Omental fat pad (tissue), 4 donors: ENCODE data around the gene FAM163B. TPM values are rescaled to one million over a fixed set of nuclear protein-coding genes. Genes with fewer than 3 reads are reported as not detected.

Source experiments
- ATAC-seq: fragments of 150-250 bp; one replicate; pipeline ENCODE4 v1.9.1; 2016; ENCODE audit warnings: mild to moderate bottlenecking, moderate library complexity; ENCODE audit not compliant: low FRiP score
- DNase-seq: peaks from one replicate; pipeline ENCODE4 v3.0.0-alpha.2; 2019; ENCODE audit warnings: low spot score
- total RNA-seq, 4 donors: library from RNA; depleted of rRNA; stranded (reverse); fragments of >200 nt; gene quantifications; one replicate each; pipeline ENCODE4 v1.1.0, GENCODE V29; 2016
- TF ChIP-seq, protein P1 (sequence below), 3 donors: fragments of 450-650 bp; IDR thresholded peaks; one replicate each; pipeline ENCODE4 v1.5.1; 2016 to 2017; ENCODE audit warnings: antibody characterized with exemption in 3 of 3, mild to moderate bottlenecking in 3 of 3, moderate library complexity in 2 of 3

Gene FAM163B
- total RNA-seq, 4 donors from 2014 or later = not detected

DNA sequence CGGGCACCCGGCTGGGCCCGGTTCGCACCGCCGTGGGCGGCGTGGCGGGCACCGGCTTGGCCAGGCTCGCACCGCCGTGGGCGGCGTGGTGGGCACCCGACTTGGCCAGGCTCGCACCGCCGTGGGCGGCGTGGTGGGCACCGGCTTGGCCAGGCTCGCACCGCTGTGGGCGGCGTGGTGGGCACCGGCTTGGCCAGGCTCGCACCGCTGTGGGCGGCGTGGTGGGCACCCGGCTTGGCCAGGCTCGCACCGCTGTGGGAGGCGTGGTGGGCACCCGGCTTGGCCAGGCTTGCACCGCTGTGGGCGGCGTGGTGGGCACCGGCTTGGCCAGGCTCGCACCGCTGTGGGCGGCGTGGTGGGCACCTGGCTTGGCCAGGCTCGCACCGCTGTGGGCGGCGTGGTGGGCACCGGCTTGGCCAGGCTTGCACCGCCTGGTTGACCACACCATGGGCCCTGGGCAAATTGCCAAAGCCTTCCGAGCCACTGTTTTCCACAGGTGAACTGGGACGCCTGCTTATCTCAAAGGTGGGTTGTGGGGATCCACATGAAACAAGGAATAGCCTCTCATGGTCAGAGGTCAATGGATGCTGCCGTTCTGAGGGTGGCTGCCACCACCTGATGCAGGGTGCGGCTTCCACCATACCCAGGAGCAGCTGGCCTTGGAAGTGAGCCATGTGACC lies 46.4 kb downstream of the FAM163B start:
- DNase-seq (no peak), ATAC-seq (no peak)
- TF ChIP-seq, protein P1, sequence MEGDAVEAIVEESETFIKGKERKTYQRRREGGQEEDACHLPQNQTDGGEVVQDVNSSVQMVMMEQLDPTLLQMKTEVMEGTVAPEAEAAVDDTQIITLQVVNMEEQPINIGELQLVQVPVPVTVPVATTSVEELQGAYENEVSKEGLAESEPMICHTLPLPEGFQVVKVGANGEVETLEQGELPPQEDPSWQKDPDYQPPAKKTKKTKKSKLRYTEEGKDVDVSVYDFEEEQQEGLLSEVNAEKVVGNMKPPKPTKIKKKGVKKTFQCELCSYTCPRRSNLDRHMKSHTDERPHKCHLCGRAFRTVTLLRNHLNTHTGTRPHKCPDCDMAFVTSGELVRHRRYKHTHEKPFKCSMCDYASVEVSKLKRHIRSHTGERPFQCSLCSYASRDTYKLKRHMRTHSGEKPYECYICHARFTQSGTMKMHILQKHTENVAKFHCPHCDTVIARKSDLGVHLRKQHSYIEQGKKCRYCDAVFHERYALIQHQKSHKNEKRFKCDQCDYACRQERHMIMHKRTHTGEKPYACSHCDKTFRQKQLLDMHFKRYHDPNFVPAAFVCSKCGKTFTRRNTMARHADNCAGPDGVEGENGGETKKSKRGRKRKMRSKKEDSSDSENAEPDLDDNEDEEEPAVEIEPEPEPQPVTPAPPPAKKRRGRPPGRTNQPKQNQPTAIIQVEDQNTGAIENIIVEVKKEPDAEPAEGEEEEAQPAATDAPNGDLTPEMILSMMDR (IDR thresholded peaks at IDR 0.05) = no peak

DNA sequence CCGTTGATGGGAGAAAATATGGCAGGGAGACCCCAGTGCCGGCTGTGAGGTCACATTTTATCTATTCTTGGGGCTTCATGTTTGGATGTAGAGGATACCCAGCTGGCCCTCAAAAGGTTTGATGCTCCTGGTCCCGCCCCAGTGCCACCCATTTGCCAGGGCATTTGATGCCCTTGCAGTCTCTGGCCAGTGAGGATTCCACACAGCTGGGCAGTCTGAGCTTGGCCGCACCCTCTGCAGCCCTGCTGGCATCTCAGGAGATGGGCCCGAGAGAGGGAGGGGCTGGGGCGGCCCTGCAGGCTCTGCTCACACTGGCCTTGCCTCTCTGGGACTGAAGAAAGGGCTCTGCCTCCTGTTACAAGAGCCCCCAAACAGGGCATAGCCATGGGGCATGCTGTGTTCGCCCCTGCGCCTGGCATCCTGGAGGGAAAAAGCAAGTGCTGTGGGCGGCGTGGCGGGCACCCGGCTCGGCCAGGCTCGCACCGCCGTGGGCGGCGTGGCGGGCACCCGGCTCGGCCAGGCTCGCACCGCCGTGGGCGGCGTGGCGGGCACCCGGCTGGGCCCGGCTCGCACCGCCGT lies 47.1 kb downstream of the FAM163B start:
- ATAC-seq = no peak
- TF ChIP-seq, protein P1 (IDR thresholded peaks at IDR 0.05) = no peak
- no peak for DNase-seq

DNA sequence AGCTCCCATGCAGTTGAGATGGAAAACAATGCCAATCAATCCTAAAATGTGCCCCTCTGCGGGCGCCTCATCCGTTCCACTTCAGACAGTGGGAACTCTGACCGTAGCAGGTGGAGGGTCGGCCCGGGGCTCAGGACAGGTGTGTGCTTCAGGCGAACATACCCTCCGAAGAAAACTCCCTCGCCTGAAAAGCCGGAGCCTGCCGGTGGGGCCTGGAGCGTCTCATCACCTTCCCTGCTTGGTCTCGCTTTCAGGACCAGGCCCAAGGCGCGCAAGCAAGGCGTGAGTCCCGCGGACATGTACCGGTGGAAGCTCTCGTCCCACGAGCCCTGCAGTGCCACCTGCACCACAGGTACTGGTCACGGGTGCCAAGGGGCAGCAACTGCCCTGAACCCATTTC lies 48.2 kb downstream of the FAM163B start:
- no peak for DNase-seq
- ATAC-seq = no peak
- TF ChIP-seq, protein P1 (IDR thresholded peaks at IDR 0.05) = no peak

DNA sequence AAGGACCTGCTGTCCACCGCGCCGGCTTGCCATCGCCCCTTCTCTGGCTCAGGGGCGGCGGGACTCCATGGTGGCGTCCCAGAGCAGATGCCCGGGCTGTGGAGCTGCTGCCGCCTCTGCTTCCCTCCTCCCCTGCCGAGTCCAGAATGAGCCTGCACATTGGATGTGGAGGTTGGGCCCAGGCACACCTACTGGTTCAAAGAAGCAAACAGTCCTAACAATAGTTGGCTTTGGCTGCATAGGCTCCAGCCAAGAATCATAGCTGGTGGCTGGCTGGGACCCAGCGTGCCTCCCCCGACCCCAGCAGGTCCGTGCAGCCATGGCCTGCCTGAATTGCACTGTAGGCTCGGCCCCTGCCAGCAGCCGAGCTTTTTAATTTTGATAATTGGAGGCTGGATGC lies 48.9 kb downstream of the FAM163B start:
- ATAC-seq = no peak
- TF ChIP-seq, protein P1 (IDR thresholded peaks at IDR 0.05) = no peak
- no peak for DNase-seq

DNA sequence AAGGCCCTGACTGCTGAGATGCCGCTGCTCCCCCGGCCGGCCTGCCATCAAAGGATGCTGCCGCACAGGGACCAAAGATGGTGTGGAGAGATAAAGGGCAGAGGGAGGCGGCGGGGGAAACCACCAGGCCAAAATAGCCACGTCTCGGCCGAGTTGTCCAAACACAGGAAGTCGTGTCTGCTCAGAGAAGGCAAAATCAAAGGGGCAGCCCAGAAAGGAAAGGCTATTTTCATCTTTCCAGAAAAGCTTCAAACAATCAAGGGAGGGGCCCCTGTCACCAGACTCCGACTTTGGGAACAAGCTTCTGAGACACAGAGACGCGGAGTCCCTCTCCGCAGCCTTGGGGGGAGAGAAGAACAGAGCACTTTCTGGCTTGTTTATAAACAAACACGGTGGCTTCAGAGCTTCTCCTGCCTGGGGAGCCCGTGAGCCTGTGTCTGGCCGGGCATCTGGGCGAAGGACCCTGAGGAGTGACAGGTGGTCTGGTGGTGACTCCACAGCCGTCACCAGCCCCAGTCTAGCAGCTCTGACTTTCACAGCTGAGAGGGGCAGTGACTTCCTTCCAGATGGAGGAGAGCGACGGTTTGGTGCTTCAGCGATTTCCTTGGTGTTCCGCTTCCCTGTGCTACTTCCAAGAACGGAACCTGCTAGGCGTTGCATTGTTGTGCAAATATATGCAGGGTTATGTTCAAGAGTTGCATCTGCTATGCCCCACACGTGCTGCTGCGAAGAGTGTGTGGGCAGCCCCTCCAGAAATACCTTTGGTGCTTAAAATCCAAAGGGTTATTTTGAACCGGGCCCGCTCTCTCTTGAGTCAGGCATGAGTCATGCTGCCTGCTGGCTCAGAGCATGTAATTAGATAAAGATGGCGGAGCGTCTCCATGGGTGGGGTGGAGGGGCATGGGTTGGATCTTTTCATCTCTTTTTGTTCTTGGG lies 50.7 kb downstream of the FAM163B start:
- DNase-seq (no peak), ATAC-seq (peak; percentile 62)
- TF ChIP-seq, protein P1 (IDR thresholded peaks at IDR 0.05) = no peak

DNA sequence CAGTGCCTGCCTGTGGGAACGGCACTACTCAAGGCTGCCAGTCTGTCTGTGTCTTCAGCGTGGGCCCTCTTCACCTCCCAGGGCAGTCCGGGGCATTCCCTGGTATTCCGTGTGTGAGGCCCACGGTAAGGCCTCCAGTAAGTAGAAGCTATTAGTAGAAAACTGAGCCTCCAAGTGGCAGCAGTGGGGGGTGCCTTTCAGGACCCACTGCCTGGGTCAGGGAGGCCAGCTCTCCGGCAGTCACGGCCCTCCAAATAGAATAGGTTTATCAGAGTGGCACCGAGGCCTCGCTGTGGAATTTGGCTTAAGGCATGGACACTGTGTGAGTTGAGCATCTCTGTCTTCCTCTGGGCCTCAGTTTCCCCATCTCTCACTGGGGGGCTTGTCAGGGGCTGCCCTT lies 51.6 kb downstream of the FAM163B start:
- no peak for DNase-seq
- TF ChIP-seq, protein P1 (IDR thresholded peaks at IDR 0.05) = no peak
- ATAC-seq = no peak
